RCC 7860 (cell line): ENCODE results near the gene ANO2.

Experiments used
- DNase-seq: peaks from one replicate; pipeline ENCODE4 v3.0.0-alpha.2; 2015; ENCODE audit warnings: low spot score
- FAIRE-seq: peaks from 2 replicates; lab custom pipeline; 2012; peaks lifted over from hg19 to GRCh38; lab: Jason Lieb, UNC

Gene ANO2

DNA sequence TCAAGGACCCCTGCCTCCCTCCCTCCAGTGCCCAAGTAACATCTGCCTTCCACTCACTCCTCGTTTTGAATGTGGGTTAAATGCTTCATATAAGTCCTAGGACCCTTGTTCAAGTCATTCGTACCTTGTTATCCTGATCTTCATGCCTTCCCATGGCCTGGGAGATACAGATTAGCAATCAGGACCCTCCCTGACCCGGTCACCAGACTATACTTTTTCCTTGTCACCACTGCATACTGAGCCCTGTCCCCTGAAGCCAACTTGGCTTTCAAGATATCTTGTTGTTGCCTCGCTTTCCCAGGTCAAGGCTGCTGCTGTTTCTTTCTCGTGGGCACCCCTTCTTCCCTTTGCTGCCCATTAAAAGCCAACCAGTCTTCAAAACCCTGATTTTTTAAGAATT, 208.5 kb downstream of the ANO2 start:
- FAIRE-seq (no peak), DNase-seq (no peak)

DNA sequence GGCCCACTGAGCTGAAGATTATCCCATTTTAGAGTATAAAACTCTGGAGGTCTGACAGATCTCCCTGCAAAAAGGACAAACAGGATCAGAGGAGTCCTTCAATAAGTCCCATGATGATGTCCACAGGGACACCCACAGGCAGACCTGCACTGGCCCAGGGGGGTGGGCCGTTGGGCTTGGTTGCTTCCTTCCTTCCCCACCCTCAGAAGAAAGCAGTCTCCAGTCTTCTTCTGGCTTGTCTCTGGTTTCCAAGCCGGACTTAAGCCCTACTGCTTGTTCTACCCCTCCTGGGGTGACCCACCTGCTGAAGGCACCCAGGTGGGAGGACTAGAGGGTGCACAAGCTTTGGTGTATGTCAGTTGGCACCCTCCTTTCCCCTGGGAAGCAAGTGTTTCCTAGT, 209.0 kb downstream of the ANO2 start:
- no peak for FAIRE-seq
- DNase-seq: no peak

DNA sequence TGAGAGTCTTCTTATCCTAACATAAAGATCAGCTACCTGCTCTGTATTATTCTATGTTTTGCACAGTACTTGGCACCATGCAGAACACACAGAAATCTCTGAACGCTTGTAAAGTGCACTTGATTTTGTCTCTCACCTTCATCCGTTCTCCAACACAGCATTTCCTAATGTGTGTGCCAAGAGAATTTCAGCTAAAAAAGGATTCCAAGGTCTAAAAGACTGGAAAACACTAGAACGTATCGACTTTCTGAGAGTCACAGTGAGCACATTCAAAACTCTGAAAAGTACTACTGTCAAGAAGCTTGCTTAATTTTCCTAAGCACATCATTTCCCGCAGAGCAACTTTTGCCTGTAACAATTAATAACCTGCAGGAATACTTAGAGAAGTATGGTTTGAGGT, 211.1 kb downstream of the ANO2 start:
- no peak for FAIRE-seq
- DNase-seq: no peak

DNA sequence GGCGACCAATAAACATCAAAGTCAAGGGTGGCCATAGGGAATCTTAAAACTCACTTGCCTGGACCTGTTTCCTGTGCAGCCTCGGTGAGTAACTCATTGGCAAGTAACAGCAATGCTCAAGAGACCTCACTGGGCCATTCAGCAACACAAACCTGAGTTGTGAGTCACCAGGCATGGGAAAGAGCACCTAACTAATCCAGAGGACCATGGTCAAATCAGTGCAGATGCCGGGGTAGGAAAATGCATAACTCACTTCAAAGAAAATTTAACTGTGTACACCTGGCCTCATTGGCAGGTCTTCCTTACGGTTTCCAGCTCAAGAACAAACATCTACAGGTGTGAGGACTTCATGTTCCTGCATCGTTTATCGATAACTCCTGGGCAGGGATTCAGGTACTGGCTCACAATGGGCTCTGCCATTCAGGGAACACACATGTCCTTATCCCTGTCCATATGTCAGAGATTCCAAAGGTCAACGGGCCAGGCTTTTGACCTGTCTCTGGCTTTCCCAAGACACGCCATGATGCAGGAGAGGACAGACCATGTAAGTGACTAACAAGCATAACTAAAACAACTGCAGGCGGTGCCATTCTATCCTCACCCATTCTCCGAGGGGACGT, 211.8 kb downstream of the ANO2 start:
- DNase-seq (peak; percentile 20), FAIRE-seq (no peak)

DNA sequence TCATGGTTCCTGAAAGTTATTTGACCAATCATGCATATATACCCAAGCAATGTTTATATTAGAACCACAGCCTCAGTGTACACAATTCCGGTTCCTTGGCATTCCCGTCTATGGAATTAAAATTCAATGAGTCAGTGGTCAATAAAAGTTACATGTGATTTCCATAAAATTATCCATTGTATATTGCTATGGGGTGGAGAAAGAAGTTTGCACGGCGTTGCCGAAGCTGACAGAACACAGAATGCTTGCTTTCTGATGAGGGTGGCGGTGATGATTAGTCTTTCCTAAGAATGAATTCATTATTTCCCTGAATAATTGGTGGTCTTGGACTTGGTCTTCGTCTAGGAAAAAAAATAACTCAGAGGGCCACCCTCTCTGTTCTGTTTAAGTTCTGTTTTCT, 214.1 kb downstream of the ANO2 start:
- DNase-seq (no peak), FAIRE-seq (no peak)

DNA sequence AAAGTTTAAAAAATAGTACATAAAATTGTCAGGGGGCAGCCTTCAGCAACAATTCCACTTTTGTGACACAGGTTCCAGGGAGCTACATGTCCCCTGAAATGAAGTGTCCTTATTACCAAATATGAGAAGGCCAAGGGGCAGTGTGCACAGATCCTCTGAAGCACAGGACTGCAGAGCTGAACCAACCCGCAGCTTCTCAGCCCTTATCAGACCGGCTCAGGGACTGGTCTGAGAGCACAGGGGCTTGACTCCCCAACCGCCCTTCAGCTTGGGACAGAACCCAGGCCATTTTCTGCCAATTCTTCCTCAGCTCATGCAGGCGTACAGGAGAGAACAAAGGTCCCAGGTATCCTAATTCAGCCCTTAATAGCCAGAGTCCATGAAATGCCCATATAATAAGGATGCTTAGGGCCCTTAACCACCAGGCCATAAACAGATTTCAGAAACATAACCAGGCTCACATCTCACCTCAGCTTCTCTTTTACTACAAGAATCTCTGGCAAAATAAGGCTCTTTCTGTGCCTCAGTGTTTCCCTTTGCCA, 221.3 kb downstream of the ANO2 start:
- FAIRE-seq (no peak), DNase-seq (no peak)

DNA sequence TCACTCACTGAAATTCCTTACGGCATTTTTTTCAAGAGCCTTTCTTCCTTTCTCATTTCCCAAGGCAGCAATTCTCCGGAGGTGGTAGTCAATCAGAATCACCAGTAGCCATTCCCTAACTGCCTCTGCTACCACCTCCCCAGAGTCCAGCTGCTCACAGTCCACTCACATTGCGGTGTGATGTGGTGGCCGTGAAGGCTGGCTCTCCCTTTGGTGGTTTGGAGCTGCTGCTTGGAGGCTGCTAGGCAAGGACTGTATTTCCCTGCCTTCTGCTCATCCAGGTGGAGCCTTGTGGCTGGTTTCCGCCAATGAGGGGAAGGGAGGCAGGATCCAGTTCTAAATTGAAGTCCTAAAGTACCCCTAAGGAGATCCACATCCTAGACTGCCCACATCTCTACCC, 222.0 kb downstream of the ANO2 start:
- no peak for DNase-seq
- FAIRE-seq: no peak

DNA sequence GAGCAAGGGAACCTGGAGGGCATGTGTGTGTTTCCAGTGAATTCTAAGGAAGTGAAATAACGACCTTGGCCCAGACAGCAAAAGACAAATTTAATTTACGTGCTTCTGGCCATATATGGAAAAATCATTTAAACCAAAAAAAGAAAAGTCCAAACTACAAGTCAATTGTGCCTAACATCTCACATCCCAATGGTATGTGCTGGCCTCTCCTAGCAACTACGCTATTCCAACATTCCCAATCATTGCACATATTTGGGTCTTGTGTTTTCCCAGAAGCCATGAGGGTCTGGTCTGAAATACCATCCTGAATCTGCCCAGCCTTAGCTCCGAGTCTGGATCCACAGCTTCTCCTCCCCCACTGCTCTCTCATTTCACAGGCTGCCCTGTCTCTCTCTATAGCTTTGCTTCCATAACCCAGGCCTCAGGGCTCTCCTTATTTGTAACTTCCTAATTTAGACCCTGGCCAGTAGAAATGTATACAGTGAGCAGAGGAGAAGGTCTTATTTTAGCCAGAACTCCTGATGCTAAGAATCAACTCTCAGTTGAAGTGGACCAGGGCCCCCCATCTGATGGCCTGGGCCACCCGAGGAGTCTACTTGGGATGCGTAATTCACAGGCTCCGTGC, 224.6 kb downstream of the ANO2 start:
- no peak for FAIRE-seq

DNA sequence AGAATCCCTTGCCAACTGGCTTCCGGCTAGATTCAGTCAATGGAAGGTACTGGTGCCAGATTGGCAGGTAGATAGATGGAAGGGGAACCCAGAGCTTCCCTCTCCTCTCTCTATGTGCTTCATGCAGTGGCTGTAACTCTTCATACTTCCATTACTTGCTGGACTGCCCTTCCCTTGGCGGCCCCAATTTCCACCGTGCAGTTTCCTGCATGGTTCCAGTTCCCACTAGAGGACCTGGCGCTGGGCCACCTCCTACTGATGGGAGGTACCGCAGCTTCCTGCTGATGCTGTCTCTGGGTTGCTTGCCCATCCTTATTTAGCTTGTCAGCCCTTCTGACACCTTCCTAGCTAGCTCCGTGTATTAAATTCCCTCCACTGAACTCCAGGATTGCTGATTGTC, 226.4 kb downstream of the ANO2 start:
- DNase-seq: no peak
- FAIRE-seq: no peak

More for the DNA sequence above, 224.6 kb downstream of the ANO2 start:
- no peak for DNase-seq

DNA sequence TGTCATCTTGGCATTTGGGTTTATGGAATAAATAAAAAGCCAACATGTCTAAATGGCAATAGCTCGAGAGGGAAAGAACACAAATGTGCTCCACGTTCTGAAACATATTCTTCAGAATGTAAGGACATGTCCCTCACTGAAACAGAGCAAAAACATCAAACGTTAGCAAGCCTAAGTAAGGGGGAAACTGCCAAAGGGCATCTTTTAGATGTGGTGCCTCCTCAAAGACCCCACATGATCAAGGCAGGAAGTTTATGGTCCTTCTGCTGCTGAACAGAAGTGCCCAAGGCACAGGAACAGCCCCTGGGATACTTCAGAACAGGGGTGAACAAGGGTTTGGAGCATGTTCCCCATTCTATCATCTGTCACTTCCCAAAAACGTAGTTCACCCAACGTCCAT, 227.0 kb downstream of the ANO2 start:
- FAIRE-seq (no peak), DNase-seq (no peak)

DNA sequence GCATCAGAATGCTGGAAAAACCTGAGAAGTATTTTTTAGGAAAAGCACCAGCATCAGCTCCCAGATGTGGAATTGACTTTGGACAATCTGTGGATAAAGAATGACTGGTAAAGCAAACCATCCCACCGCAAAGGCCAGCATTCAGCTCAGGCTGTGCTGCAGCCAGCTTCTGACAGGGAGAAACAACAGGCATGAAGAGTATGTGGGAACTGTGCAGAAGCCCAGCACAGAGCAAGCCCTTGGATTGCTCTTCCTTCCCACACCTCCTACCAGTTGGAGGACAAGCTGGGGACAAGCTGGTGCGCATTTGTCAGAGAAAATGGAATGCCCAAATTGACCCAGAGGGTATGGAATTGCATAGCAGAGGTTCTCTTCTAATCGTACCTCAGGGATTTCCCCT, 228.1 kb downstream of the ANO2 start:
- DNase-seq (no peak), FAIRE-seq (no peak)

DNA sequence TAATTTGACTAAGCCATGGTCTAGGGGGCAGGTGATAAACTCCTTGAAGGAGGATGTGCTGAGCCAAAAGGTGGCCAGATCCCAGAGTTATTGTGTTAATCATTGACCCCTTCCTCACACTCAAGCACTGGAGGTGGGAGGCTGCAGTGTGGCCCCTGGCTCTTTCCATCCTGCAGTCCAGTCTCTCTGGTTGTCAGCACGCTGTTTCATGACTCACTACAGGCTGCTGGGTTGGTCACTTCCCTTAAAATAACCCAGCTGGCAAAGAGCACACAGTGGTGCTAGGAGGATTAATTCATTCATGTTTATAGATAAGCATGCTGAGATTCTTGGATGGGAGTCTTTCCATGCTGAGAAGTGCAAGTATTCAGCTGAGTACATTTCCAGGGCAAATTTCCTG, 228.9 kb downstream of the ANO2 start:
- peak; percentile 97 for FAIRE-seq
- peak; percentile 87 for DNase-seq

DNA sequence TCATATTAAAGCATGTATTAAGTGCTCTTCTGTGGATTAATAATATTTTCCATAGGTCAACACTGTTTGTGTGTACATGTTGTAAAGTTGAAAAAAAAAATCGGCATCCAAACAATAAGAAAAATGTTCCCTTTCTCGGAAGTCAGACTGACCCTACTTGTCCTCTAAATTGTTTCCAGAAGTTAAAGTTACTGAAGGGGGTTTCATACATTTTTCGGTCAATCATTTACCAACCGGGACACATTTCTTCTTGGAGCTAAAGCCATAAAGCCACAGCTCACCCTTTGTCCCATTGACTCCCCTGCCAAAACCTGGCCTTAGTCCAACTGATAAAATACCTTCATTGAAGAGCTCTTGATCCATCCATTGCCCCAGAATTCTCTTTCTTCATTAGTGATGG, 230.0 kb downstream of the ANO2 start:
- FAIRE-seq: peak; percentile 92
- DNase-seq: peak; percentile 63

DNA sequence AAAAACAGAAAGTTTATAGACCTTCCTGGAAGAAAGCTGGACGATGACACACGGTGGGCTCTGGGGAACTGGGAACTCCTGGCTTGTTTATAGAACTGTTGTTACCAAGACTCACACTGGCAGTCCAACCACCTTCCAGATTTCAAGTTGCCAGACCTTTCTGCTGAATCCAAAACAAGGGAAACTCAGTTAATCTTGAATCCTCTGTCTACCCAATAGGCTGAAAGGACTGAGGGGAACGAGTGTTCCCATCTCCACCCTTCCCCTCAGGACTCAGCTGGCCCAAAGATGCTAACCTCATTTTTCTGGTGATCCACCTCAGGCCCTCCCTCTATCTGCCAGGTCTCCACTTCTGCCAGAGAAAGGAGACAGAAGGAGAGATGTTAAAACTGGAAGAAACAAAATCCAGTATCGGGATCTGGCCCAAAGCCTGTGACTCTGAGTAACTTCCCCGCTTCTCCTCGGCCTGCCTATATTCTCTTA, 231.4 kb downstream of the ANO2 start:
- DNase-seq: no peak
- FAIRE-seq: no peak

DNA sequence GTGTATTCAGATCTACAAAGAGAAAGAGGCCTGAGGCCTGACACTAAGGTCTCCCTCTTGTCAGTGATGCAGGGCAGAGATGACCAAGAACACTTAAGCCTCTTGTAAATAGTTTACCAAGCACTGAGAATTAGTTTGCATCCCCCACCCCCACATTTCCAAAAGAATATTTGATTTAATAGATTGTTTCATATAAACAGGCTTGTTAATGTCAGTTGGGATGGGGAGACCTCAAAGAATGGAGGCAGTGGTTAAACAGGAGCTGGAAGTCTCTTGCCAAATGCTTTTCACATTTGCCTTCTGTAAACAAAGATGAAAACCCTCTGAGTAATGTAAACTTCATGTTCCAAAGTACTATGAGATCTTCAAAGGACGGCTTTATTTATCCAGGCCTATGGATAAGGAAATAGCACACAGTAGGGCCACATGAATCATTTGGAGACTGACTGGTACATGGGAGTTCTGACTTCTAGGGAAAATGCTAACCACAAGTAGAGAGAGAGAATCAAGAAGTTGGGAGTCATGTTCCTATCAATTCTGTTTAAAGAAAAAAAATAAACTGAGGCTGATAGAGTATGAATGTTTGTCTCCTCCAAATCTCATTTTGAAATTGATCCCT, 234.7 kb downstream of the ANO2 start:
- DNase-seq: no peak
- no peak for FAIRE-seq

DNA sequence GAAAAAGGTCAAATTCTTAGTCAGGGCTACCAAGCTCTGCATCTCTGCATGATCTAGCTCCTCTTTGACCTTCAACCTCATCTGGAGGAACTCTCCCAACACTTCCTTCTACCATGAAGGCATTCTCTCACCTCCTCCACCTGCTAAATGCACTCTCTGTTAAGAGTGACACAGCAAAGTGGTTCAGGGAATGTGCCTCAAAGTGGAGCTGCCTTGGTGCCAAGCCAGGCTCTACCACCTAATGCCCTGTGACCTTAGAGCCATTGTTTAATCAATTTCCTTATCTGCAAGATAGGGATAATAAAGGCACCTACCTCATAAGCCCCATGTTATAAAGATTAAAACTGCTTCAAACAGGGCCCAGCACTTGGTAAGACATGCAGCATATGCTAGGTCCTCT, 236.7 kb downstream of the ANO2 start:
- no peak for FAIRE-seq
- DNase-seq: no peak

DNA sequence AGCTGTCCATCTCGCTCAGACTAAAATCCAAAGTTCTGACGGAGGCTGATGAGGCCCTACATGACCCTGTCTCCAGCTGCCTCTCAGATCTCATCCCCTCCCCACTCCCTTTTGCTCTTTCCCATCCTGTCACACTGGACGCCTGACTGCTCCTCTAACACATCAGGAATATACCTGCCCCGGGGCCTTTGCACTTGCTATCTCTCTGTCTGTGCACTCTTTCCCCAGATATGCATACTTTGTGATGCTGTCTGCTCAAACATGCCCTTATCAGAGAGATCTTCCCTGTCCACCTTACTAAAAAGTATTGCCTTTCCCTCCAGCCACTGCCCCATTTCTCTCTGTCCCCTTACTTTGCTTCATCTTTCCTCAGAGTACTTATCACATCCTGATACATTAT, 238.8 kb downstream of the ANO2 start:
- FAIRE-seq (no peak), DNase-seq (no peak)

DNA sequence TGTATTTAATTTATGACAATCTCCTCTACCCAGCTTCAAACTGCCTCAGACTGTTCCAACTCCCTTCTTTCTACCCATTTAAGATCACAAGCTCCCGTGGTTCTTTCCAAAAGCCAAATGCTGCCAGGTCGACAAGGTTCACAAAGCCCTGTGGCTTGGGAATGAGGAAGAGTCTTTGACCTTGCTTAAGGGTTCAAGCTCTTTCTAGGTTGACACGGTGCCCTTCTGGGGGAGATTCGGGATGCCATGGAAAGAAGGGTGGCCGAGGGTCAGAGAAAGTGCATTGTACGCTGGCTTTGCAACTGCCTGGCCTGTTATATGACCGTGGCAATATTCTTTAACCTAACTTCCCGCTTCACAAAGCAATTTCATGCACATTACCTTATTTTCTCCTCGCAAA, 239.3 kb downstream of the ANO2 start:
- no peak for DNase-seq
- FAIRE-seq: no peak

DNA sequence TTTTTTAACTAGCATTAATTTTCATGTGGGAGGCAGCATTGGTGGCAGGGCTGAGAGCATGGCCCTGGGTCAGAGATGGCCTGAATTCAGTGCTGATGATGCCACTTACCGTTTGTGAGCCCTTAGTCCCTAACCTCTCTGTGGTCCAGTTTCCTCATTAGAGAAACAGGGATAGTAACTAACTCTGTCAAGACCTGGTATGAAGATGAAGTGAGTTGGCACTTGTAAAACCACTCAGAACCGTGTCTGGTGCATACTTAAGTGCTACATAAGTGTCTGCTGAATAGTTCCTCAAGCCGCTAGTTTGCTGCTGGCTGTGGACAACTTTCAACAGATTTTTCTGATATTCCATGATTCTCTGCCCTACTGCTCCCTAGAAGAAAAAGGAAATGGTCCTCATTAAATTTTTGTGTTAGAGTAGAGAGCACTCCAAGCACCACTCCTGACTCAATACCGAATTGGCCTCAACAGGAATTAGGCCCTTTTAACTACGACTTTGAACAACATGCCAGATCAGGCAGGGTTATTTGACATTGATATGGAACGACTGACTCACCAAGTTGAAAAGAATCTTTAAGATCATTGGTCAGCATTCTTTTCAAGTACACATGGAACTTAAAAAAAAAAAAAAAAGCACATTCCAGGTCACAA, 250.2 kb downstream of the ANO2 start:
- DNase-seq (no peak), FAIRE-seq (no peak)

DNA sequence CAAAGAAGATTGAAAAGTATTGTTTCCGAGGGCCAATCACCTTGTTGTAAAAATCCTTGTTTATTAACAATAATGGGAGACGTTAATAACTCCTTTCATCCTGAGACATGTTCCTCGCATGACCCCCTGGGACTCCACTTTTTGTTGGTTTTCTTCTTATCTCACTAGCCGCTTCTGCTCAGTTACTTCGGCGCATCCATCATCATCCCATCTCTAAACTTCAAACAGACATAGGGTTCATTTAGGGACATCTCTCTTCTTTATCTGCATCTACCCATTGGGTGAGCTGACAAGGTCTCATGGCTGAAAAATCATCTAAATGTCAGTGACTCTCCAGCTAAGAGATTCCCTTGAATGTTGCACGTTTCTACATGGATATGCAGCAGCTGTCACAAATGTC, 252.2 kb downstream of the ANO2 start:
- FAIRE-seq: no peak
- DNase-seq: no peak

DNA sequence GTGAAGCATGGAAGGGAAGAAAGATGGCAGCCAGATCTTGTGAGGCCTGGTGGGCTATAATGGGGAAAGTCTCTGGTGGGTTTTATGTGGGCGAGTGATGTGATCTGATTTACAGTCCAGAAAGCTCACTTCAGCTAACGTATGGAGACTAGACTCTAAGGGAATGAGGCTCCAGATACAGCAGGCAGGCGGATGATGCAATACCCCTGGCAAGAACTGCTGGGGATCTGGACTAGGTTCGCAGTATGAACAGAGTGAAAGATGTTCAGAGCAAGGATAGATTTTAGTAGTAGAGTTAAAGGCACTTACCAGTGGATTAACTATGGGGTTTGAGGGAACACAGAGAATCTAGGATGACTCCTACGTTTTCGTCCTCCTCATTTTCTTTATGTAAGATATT, 253.1 kb downstream of the ANO2 start:
- FAIRE-seq (no peak), DNase-seq (no peak)

DNA sequence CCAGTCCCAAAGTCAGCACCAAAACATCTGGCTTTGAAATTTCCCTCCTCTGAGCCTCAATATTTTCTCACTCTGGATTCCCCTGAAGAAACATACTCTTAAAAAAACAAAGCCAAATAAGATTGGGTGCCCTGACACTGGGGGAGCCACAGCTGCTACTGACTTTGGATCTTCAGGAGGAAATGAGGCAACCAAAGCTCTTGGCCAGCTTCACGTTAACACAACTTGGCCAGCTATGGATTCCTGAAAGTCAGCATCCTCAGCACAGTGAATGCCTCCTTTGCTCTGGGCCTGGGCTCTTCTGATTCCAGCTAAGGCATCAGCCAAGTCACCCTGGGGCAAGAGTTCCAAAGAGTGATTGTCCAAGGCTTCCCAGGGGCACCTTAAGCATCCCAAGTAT, 254.8 kb downstream of the ANO2 start:
- FAIRE-seq (no peak), DNase-seq (no peak)
